Activated naive CD8-positive, alpha-beta T cell treated with anti-CD3 and anti-CD28 coated beads, Interleukin-2, amount 10 ng/mL, durations not matched to agents 7 days and 5 days (primary cell): Measurements from ENCODE around the gene SLC4A2. TPM values are rescaled to one million over a fixed set of nuclear protein-coding genes. Genes with fewer than 3 reads are reported as not detected.
"Not testable (repeated sequence)": the region's sequence is repeated elsewhere in the genome, so short reads cannot be mapped to it uniquely, and the experiment has no call there.

Experiments used
- ATAC-seq: fragments of 150-1000 bp; cut with Tn5 transposase; one replicate; pipeline ENCODE4 v1.10.0; 2021; ENCODE audit warnings: low read depth, moderate library complexity
- POLR2A ChIA-PET: fragments of 350-600 bp; sonication (Branson Sonifier 250); formaldehyde crosslinking; loops from one replicate; lab custom pipeline; 2021; ENCODE audit warnings: antibody characterized with exemption; lab: Charles Lee
- DNase-seq: peaks from one replicate; pipeline ENCODE4 v3.0.0; 2021
- H3K27ac Mint-ChIP-seq: one replicate; pipeline ENCODE4 v1.8.0; 2022; ENCODE audit warnings: mild to moderate bottlenecking, mixed read lengths
- H3K27me3 Mint-ChIP-seq: one replicate; pipeline ENCODE4 v1.8.0; 2022; ENCODE audit warnings: mild to moderate bottlenecking, moderate library complexity, mixed read lengths
- H3K36me3 Mint-ChIP-seq: one replicate; pipeline ENCODE4 v1.8.0; 2021; ENCODE audit warnings: mild to moderate bottlenecking, mixed read lengths
- H3K4me1 Mint-ChIP-seq: one replicate; pipeline ENCODE4 v1.8.0; 2021; ENCODE audit warnings: mixed read lengths
- H3K4me3 Mint-ChIP-seq: one replicate; pipeline ENCODE4 v1.8.0; 2022; ENCODE audit warnings: mild to moderate bottlenecking, moderate library complexity, mixed read lengths
- H3K9me3 Mint-ChIP-seq: one replicate; pipeline ENCODE4 v1.8.0; 2021; ENCODE audit warnings: mixed read lengths
- total RNA-seq, 2 experiments: library from RNA; stranded (reverse); gene quantifications; one replicate each; pipeline ENCODE4 v1.2.3, GENCODE V29; 2021

The SLC4A2 gene
- total RNA-seq, 2 experiments from 2014 or later, result 86.8 to 89.9 TPM

DNA sequence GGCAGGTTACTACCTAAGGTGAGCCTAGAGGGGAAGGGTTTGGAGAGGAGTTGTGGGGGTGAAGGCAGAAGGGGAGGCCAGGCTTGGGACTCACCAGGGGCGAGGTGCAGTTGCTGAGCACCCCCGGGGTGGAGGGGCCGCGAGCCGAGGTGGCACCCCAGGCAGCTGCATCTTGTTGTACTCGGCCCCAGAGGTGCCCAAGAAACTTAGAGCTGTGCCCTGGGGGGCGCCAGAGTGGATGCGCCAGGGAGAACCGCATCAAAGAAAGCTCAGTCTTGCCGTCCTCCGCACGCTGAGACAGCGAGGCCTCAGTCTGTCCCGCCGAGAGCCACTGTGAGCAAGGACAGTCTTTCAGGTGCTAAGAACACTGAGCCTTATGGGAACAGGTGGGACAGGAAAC, 42.4 kb upstream of the SLC4A2 start:
- DNase-seq (no peak), ATAC-seq (no peak)
- no peak overlapping the region for H3K27ac Mint-ChIP-seq
- H3K9me3 Mint-ChIP-seq, result no peaks in the 10 kb centered on the region
- H3K27me3 Mint-ChIP-seq, result peaks cover 18% of the 10 kb centered on the region
- POLR2A ChIA-PET, result interaction anchor here (0.7 to 3.5 kb wide), 4 partner anchors 9 to 67 kb away, joined by 3 to 26 read pairs (median 4); partner anchors contain the start of gene ABCB8
- peaks cover 49% of the 10 kb centered on the region for H3K4me1 Mint-ChIP-seq
- H3K4me3 Mint-ChIP-seq, result peak overlapping the region; percentile 80
- H3K36me3 Mint-ChIP-seq, result peaks cover 5% of the 10 kb centered on the region

GRCh38 chr7:151017370-151017952, 41.9 kb upstream of the SLC4A2 start:
- H3K27me3 Mint-ChIP-seq, result peaks cover 18% of the 10 kb centered on the region
- H3K9me3 Mint-ChIP-seq, result no peaks in the 10 kb centered on the region
- peak overlapping the region; percentile 80 for H3K4me3 Mint-ChIP-seq
- peak overlapping the region; percentile 86 for H3K27ac Mint-ChIP-seq
- POLR2A ChIA-PET, result interaction anchor here (0.7 to 3.5 kb wide), 3 partner anchors 9 to 20 kb away, joined by 3 to 26 read pairs (median 4); partner anchors contain the start of gene ABCB8
- H3K4me1 Mint-ChIP-seq, result peaks cover 45% of the 10 kb centered on the region
- peaks cover 4% of the 10 kb centered on the region for H3K36me3 Mint-ChIP-seq
- no peak for DNase-seq
- ATAC-seq, result no peak

GRCh38 chr7:151017953-151018420, 41.4 kb upstream of the SLC4A2 start:
- Mint-ChIP-seq H3K27me3 (peaks cover 18% of the 10 kb centered on the region), H3K9me3 (no peaks in the 10 kb centered on the region), H3K36me3 (peaks cover 1% of the 10 kb centered on the region), H3K27ac (peak overlapping the region; percentile 86), H3K4me3 (peak overlapping the region; percentile 80), H3K4me1 (peaks cover 41% of the 10 kb centered on the region)
- DNase-seq (peak; percentile 92), ATAC-seq (peak; percentile 54)
- POLR2A ChIA-PET, result interaction anchor here (1.0 to 3.5 kb wide), 5 partner anchors 7 to 55 kb away, joined by 3 to 26 read pairs (median 8); partner anchors contain the start of gene ABCB8

DNA sequence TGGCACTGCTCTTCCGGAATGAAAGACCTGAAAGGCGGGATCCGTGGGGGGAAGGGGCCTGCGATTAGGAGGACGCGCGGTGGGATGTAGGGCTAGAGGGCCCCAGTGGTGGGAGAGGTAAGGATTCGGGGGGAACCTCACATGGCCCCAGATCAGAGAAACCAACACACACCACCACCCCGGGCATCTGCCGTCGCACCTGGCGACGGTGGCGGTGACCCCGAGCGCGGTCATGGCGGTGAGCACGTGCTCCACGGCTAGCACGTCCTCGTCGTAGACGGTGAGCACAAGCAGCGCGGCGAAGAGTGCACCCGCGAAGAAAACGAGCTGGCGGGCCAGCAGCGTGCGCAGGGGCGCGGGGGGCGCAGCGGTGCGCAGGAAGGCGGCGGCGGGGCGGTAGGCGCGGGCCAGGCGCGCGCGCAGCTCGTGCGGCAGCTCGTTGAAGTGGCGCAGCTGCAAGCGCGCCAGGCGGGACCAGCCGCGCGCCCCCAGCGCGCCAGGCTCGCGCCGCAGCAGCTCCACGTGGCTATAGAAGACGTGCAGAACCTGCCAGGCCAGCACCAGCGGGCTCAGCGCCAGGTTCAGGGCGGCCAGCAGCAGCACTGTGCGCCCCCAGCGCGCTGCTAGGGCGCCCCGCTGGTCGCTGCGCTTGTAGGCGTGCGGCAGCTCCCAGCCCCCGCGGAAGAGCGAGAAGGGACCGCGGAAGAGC, 40.8 kb upstream of the SLC4A2 start:
- ATAC-seq, result peak; percentile 20
- peak overlapping the region; percentile 86 for H3K27ac Mint-ChIP-seq
- H3K4me1 Mint-ChIP-seq, result peaks cover 41% of the 10 kb centered on the region
- DNase-seq, result peak; percentile 67
- peaks cover 18% of the 10 kb centered on the region for H3K27me3 Mint-ChIP-seq
- H3K36me3 Mint-ChIP-seq, result peaks cover 1% of the 10 kb centered on the region
- H3K4me3 Mint-ChIP-seq, result peak overlapping the region; percentile 80
- POLR2A ChIA-PET, result interaction anchor here (1.0 to 3.5 kb wide), 6 partner anchors 8 to 55 kb away, joined by 3 to 26 read pairs (median 6); partner anchors contain the start of gene ABCB8
- H3K9me3 Mint-ChIP-seq, result no peaks in the 10 kb centered on the region

GRCh38 chr7:151019130-151019447, 40.3 kb upstream of the SLC4A2 start:
- POLR2A ChIA-PET, result interaction anchor here (1.0 to 3.5 kb wide), 6 partner anchors 8 to 56 kb away, joined by 3 to 26 read pairs (median 6); partner anchors contain the start of gene ABCB8
- peak overlapping the region; percentile 27 for H3K27ac Mint-ChIP-seq
- peaks cover 41% of the 10 kb centered on the region for H3K4me1 Mint-ChIP-seq
- ATAC-seq (no peak), DNase-seq (no peak)
- peaks cover 1% of the 10 kb centered on the region for H3K36me3 Mint-ChIP-seq
- H3K9me3 Mint-ChIP-seq, result no peaks in the 10 kb centered on the region
- peak overlapping the region; percentile 46 for H3K4me3 Mint-ChIP-seq
- H3K27me3 Mint-ChIP-seq, result peaks cover 18% of the 10 kb centered on the region

DNA sequence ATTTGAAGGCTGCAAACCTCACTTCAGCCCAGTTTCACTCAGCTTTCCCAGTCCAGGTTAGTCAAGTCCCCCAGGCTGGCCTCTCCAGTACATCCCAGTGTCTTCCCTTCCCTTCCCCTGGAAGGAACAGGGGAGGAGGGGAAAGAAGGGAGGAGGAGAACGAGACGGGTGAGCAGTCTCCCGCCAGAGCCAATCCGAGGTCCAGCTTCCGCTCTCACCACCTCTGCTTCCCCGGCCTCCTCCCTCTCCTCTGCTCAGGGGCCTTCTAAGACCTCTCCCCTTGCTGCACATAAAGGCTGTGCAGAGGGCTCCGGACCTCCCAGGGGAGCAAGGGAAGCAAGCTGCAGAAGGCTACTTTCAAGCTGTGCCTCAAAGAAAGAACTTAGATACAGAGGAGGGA, 39.2 kb upstream of the SLC4A2 start:
- peaks cover 18% of the 10 kb centered on the region for H3K27me3 Mint-ChIP-seq
- no peaks in the 10 kb centered on the region for H3K9me3 Mint-ChIP-seq
- no peak overlapping the region for H3K4me3 Mint-ChIP-seq
- ATAC-seq (no peak), DNase-seq (no peak)
- H3K27ac Mint-ChIP-seq, result no peak overlapping the region
- POLR2A ChIA-PET, result interaction anchor here (2.8 to 3.5 kb wide), 2 partner anchors 8 to 10 kb away, joined by 11 to 26 read pairs; partner anchors contain the start of gene ABCB8
- H3K36me3 Mint-ChIP-seq, result no peaks in the 10 kb centered on the region
- H3K4me1 Mint-ChIP-seq, result peaks cover 30% of the 10 kb centered on the region

GRCh38 chr7:151023232-151023631, 36.2 kb upstream of the SLC4A2 start:
- Mint-ChIP-seq H3K27me3 (peaks cover 18% of the 10 kb centered on the region), H3K9me3 (no peaks in the 10 kb centered on the region), H3K4me3 (no peak overlapping the region), H3K4me1 (peaks cover 15% of the 10 kb centered on the region), H3K36me3 (no peaks in the 10 kb centered on the region), H3K27ac (no peak overlapping the region)
- POLR2A ChIA-PET, result no interaction called here
- ATAC-seq (no peak), DNase-seq (no peak)

- no peak within 1 kb of the TSS for H3K27ac Mint-ChIP-seq
- no peak for ATAC-seq
- H3K36me3 Mint-ChIP-seq, result peaks cover 2% of the 10 kb centered on the region
- peaks cover 14% of the 10 kb centered on the region for H3K4me1 Mint-ChIP-seq
- DNase-seq, result no peak
- POLR2A ChIA-PET, result no interaction called here
- H3K9me3 Mint-ChIP-seq, result no peaks in the 10 kb centered on the region
- H3K27me3 Mint-ChIP-seq, result peaks cover 13% of the 10 kb centered on the region
- no peak within 1 kb of the TSS for H3K4me3 Mint-ChIP-seq
Measured at GRCh38 chr7:151024435-151025056, 34.8 kb upstream of the SLC4A2 start, which contains the start of gene ATG9B. ATG9B (minus strand) TSS chr7:151024494; CDS start chr7:151024423, 71 bp downstream.

GRCh38 chr7:151025924-151026671, 33.3 kb upstream of the SLC4A2 start:
- Mint-ChIP-seq H3K4me3 (no peak overlapping the region), H3K27ac (no peak overlapping the region), H3K36me3 (peaks cover 2% of the 10 kb centered on the region), H3K27me3 (peaks cover 2% of the 10 kb centered on the region), H3K9me3 (no peaks in the 10 kb centered on the region), H3K4me1 (peaks cover 15% of the 10 kb centered on the region)
- POLR2A ChIA-PET, result interaction anchor here (1.6 kb wide), 1 partner anchor 12 kb away, joined by 3 read pairs; no protein-coding TSS in a partner anchor
- no peak for ATAC-seq
- no peak for DNase-seq

DNA sequence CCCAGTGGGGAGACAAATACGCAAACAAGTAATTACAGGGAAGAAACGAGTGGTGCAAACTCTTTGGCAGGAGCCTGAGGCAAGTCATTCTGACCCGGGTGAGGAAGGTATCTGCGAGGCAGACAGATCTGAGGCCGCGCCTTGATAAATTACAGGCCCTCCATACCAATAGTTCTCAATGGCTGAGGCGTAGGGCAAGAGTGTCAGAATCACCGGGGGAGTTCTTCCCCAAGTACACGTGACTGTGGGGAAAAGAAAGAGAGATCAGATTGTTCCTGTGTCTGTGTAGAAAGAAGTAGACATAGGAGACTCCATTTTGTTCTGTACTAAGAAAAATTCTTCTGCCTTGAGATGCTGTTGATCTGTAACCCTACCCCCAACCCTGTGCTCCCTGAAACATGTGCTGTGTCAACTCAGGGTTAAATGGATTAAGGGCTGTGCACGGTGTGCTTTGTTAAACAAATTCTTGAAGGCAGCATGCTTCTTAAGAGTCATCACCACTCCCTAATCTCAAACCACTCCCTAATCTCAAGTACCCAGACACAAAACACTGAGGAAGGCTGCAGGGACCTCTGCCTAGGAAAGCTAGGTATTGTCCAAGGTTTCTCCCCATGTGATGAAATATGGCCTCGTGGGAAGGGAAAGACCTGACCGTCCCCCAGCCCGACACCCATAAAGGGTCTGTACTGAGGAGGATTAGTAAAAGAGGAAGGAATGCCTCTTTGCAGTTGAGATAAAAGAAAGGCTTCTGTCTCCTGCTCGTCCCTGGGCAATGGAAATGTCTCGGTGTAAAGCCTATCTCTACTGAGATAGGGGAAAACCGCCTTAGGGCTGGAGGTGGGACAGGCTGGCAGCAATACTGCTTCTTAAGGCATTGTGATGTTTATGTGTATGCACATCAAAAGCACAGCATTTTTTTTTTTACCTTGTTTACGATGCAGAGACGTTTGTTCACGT, 32.3 kb upstream of the SLC4A2 start:
- Mint-ChIP-seq H3K27ac (peak overlapping the region; percentile 92), H3K4me3 (peak overlapping the region; percentile 86), H3K4me1 (peaks cover 15% of the 10 kb centered on the region)
- POLR2A ChIA-PET, result interaction anchor here (1.0 to 1.7 kb wide), 8 partner anchors 8 to 58 kb away, joined by 3 to 26 read pairs (median 9); partner anchors contain the start of genes SLC4A2 and TMUB1
- not testable (repeated sequence) for ATAC-seq, H3K36me3 Mint-ChIP-seq, DNase-seq, H3K9me3 Mint-ChIP-seq, H3K27me3 Mint-ChIP-seq

DNA sequence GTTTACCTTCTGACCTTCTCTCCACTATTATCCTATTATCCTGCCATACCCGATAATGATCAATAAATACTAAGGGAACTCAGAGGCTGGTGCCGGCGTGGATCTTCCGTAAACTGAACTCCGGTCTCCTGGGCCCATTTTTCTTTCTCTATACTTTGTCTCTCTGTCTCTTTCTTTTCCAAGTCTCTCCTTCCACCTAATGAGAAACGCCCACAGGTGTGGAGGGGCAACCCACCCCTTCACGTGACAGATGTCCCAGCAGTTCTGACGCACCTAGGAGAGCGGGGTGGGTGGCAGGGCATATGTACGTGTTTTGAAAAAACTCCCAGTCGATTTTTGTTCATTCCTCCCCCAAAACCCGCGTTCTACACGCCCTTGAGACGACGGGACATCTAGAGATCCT, 31.7 kb upstream of the SLC4A2 start:
- Mint-ChIP-seq H3K4me3 (peak overlapping the region; percentile 86), H3K4me1 (peaks cover 15% of the 10 kb centered on the region), H3K27ac (peak overlapping the region; percentile 92)
- not testable (repeated sequence) for DNase-seq, H3K36me3 Mint-ChIP-seq, ATAC-seq, H3K27me3 Mint-ChIP-seq, H3K9me3 Mint-ChIP-seq
- POLR2A ChIA-PET, result interaction anchor here (0.6 to 1.7 kb wide), 13 partner anchors 9 to 272 kb away, joined by 3 to 26 read pairs (median 7); partner anchors contain the start of genes FASTK, SLC4A2 and TMUB1
